Sciatic nerve (tissue), 2 donors: Measurements from ENCODE around the gene COMT. TPM values are rescaled to one million over a fixed set of nuclear protein-coding genes. Genes with fewer than 3 reads are reported as not detected.

Experiments
- ATAC-seq: fragments of 200-7000 bp; cut with Tn5 transposase; one replicate; pipeline ENCODE4 v1.9.1; 2020; ENCODE audit warnings: mild to moderate bottlenecking, moderate library complexity
- DNase-seq: peaks from one replicate; pipeline ENCODE4 v3.0.0-alpha.2; 2020; ENCODE audit warnings: low spot score
- intact Hi-C: fragments of 100-400 bp; cut with DNase I; formaldehyde crosslinking; loops from one replicate; pipeline ENCODE4 v1.14.2; 2022
- total RNA-seq: library from RNA; stranded (reverse); fragmentation: NEBNext Ultra II Directional; extraction: Animal tissue kit (Norgen Biotek cat#: 25700); gene quantifications from one replicate; pipeline ENCODE4 v1.2.1, GENCODE V29; 2021
- donor health status: DM: no; HTN: no; CAD: no.
- donor health status: DM: no; HTN: no; CAD: no.

The COMT gene
- total RNA-seq, 1 donor from 2014 or later, result 155 TPM

GRCh38 chr22:19942157-19943081 is 847 bp downstream of the COMT start:
- peak; percentile 87 for ATAC-seq
- no peak for DNase-seq
- intact Hi-C loops, result no loop called here

GRCh38 chr22:19943082-19944026 is 1.8 kb downstream of the COMT start:
- DNase-seq (no peak), ATAC-seq (peak; percentile 81)
- intact Hi-C loops, result no loop called here

GRCh38 chr22:19948057-19948760 is 6.6 kb downstream of the COMT start:
- DNase-seq (no peak), ATAC-seq (no peak)
- intact Hi-C loops, result no loop called here

- ATAC-seq, result no peak
- no peak for DNase-seq
- intact Hi-C loops, result no loop called here
These were observed 9.8 kb downstream of the COMT start for GRCh38 chr22:19951346-19951745.

- DNase-seq (peak; percentile 53), ATAC-seq (no peak)
- intact Hi-C loops, result no loop called here
These were observed 13.9 kb downstream of the COMT start for GRCh38 chr22:19955241-19956128.

GRCh38 chr22:19957445-19957844 is 15.9 kb downstream of the COMT start:
- DNase-seq, result no peak
- ATAC-seq, result no peak
- intact Hi-C loops, result no loop called here

GRCh38 chr22:19958083-19959042 is 16.8 kb downstream of the COMT start:
- peak; percentile 60 for ATAC-seq

GRCh38 chr22:19959043-19959586 is 17.5 kb downstream of the COMT start:
- ATAC-seq (peak; percentile 86), DNase-seq (peak; percentile 90)
- intact Hi-C loops, result no loop called here

More at GRCh38 chr22:19958083-19959042, 16.8 kb downstream of the COMT start:
- intact Hi-C loops, result no loop called here
- DNase-seq, result no peak

GRCh38 chr22:19959587-19960490 is 18.3 kb downstream of the COMT start:
- intact Hi-C loops, result no loop called here
- DNase-seq (no peak), ATAC-seq (peak; percentile 36)

GRCh38 chr22:19960491-19961200 is 19.1 kb downstream of the COMT start:
- intact Hi-C loops, result no loop called here
- ATAC-seq, result no peak

GRCh38 chr22:19961201-19961580 is 19.6 kb downstream of the COMT start:
- DNase-seq (no peak), ATAC-seq (no peak)
- intact Hi-C loops, result no loop called here

More at GRCh38 chr22:19960491-19961200, 19.1 kb downstream of the COMT start:
- DNase-seq, result no peak

- intact Hi-C loops, result no loop called here
- DNase-seq (no peak), ATAC-seq (no peak)
These were observed 20.3 kb downstream of the COMT start for GRCh38 chr22:19961868-19962245.

- ATAC-seq (peak; percentile 25), DNase-seq (peak; percentile 84)
- intact Hi-C loops, result no loop called here
These were observed 20.8 kb downstream of the COMT start for GRCh38 chr22:19962246-19962908.

GRCh38 chr22:19962909-19963806 is 21.6 kb downstream of the COMT start:
- intact Hi-C loops, result no loop called here
- DNase-seq, result no peak
- no peak for ATAC-seq
